Hepatocyte (in vitro differentiated cells): ENCODE data around the gene WDR37. TPM values are rescaled to one million over a fixed set of nuclear protein-coding genes. Genes with fewer than 3 reads are reported as not detected.

Experiments used
- DNase-seq: peaks from one replicate; pipeline ENCODE4 v3.0.0-alpha.2; 2016; ENCODE audit warnings: low spot score
- H2AFZ ChIP-seq: fragments of 200-600 bp; sonication (generic); 2 replicates; pipeline ENCODE4 v1.6.0; 2016; ENCODE audit warnings: antibody characterized with exemption, mild to moderate bottlenecking
- H3K27ac ChIP-seq: fragments of 200-600 bp; sonication (generic); 2 replicates; pipeline ENCODE4 v1.5.1; 2016; ENCODE audit warnings: mild to moderate bottlenecking
- H3K27me3 ChIP-seq: fragments of 200-600 bp; sonication (generic); 2 replicates; pipeline ENCODE4 v1.6.1; 2016
- H3K36me3 ChIP-seq: fragments of 200-600 bp; sonication (generic); replicated peaks from 2 replicates; pipeline ENCODE4 v1.5.1; 2016; ENCODE audit warnings: low read depth; ENCODE audit not compliant: insufficient read depth
- H3K4me1 ChIP-seq: fragments of 200-600 bp; sonication (generic); 2 replicates; pipeline ENCODE4 v1.5.1; 2016; ENCODE audit warnings: mild to moderate bottlenecking, moderate library complexity; ENCODE audit not compliant: insufficient read depth
- H3K4me2 ChIP-seq: fragments of 200-600 bp; sonication (generic); 2 replicates; pipeline ENCODE4 v1.6.0; 2016
- H3K4me3 ChIP-seq: fragments of 200-600 bp; sonication (generic); 2 replicates; pipeline ENCODE4 v1.5.1; 2016; ENCODE audit warnings: mild to moderate bottlenecking
- H3K79me2 ChIP-seq: fragments of 200-600 bp; sonication (generic); 2 replicates; pipeline ENCODE4 v1.6.0; 2017; ENCODE audit warnings: mild to moderate bottlenecking
- H3K9me2 ChIP-seq: fragments of 200-600 bp; sonication (generic); replicated peaks from 2 replicates; pipeline ENCODE4 v1.6.0; 2017; ENCODE audit warnings: mild to moderate bottlenecking; ENCODE audit not compliant: insufficient read depth
- H3K9me3 ChIP-seq: fragments of 200-600 bp; sonication (generic); 2 replicates; pipeline ENCODE4 v1.5.1; 2016; ENCODE audit warnings: low read depth, mild to moderate bottlenecking
- H4K20me1 ChIP-seq: fragments of 200-600 bp; sonication (generic); 2 replicates; pipeline ENCODE4 v1.6.0; 2016; ENCODE audit warnings: mild to moderate bottlenecking; ENCODE audit not compliant: insufficient read depth, poor library complexity, severe bottlenecking
- CTCF ChIP-seq: fragments of 200-600 bp; sonication (generic); IDR thresholded peaks from 2 replicates; pipeline ENCODE4 v1.5.1; 2016; ENCODE audit warnings: antibody characterized with exemption, mild to moderate bottlenecking; ENCODE audit not compliant: poor library complexity
- EZH2 ChIP-seq: fragments of 200-600 bp; sonication (generic); IDR thresholded peaks from 2 replicates; pipeline ENCODE4 v1.6.1; 2016; ENCODE audit warnings: antibody characterized with exemption, mild to moderate bottlenecking, borderline replicate concordance
- EZH2phosphoT487 ChIP-seq: fragments of 200-600 bp; sonication (generic); IDR thresholded peaks from one replicate; pipeline ENCODE4 v1.6.1; 2018; ENCODE audit warnings: antibody characterized with exemption, mild to moderate bottlenecking, low read depth, moderate library complexity; ENCODE audit not compliant: unreplicated experiment, severe bottlenecking
- WGBS: methylation state at CpG from one replicate; pipeline ENCODE4 v1.1.6; 2016; ENCODE audit warnings: low lambda C conversion rate; ENCODE audit errors: missing lambda C conversion rate; 5-methylcytosine and 5-hydroxymethylcytosine counted together
- polyA plus RNA-seq: library from polyadenylated mRNA; unstranded; fragments of >200 nt; fragmentation: Nextera tagmentation; extraction: Ambion mirVana; gene quantifications from 2 replicates; pipeline ENCODE4 v1.2.1, GENCODE V29; 2016
- total RNA-seq: library from RNA; depleted of rRNA; stranded (reverse); fragments of >200 nt; gene quantifications from 2 replicates; pipeline ENCODE4 v1.2.3, GENCODE V29; 2014

Gene WDR37
- total and polyA plus RNA-seq, 2 experiments from 2014 or later = 8.6 to 12.3 TPM

- Histone ChIP-seq H3K9me2 (no peaks in the 10 kb centered on the region), H3K4me2 (no peak overlapping the region), H3K9me3 (no peaks in the 10 kb centered on the region), H3K36me3 (no peaks in the 10 kb centered on the region), H2AFZ (no peak overlapping the region), H3K79me2 (no peaks in the 10 kb centered on the region), H3K4me1 (no peaks in the 10 kb centered on the region), H4K20me1 (no peaks in the 10 kb centered on the region), H3K4me3 (no peak overlapping the region), H3K27me3 (no peaks in the 10 kb centered on the region), H3K27ac (no peak overlapping the region)
- DNase-seq = no peak
- WGBS = 95% methylated on average over 6 of the region's 6 CpGs
- TF ChIP-seq EZH2phosphoT487 = no peak
Measured at GRCh38 chr10:1119501-1119900, 63.3 kb downstream of the WDR37 start.

- Histone ChIP-seq H3K27me3 (no peaks in the 10 kb centered on the region), H2AFZ (no peak overlapping the region), H3K79me2 (no peaks in the 10 kb centered on the region), H4K20me1 (no peaks in the 10 kb centered on the region), H3K9me2 (no peaks in the 10 kb centered on the region), H3K4me2 (no peak overlapping the region), H3K36me3 (no peaks in the 10 kb centered on the region), H3K4me3 (no peak overlapping the region), H3K4me1 (no peaks in the 10 kb centered on the region), H3K27ac (no peak overlapping the region), H3K9me3 (no peaks in the 10 kb centered on the region)
- TF ChIP-seq EZH2 = no peak
- TF ChIP-seq EZH2phosphoT487 = no peak
- TF ChIP-seq CTCF = no peak
- WGBS = 87% methylated on average over 12 of the region's 12 CpGs
- no peak for DNase-seq
Measured at GRCh38 chr10:1120306-1120705, 64.1 kb downstream of the WDR37 start.

- Histone ChIP-seq H2AFZ (no peak overlapping the region), H4K20me1 (no peaks in the 10 kb centered on the region), H3K27ac (no peak overlapping the region), H3K9me2 (no peaks in the 10 kb centered on the region), H3K4me2 (no peak overlapping the region), H3K79me2 (no peaks in the 10 kb centered on the region), H3K9me3 (no peaks in the 10 kb centered on the region), H3K36me3 (no peaks in the 10 kb centered on the region), H3K4me1 (no peaks in the 10 kb centered on the region), H3K27me3 (no peaks in the 10 kb centered on the region), H3K4me3 (no peak overlapping the region)
- DNase-seq = no peak
- 97% methylated on average over 22 of the region's 22 CpGs for WGBS
- TF ChIP-seq EZH2phosphoT487 (no peak), CTCF (no peak), EZH2 (no peak)
Measured at GRCh38 chr10:1120801-1121211, 64.6 kb downstream of the WDR37 start.

GRCh38 chr10:1121271-1121970 lies 65.2 kb downstream of the WDR37 start:
- H3K27ac ChIP-seq = no peak overlapping the region
- no peaks in the 10 kb centered on the region for H4K20me1 ChIP-seq
- H3K4me3 ChIP-seq = no peak overlapping the region
- H3K36me3 ChIP-seq = no peaks in the 10 kb centered on the region
- H3K9me3 ChIP-seq = no peaks in the 10 kb centered on the region
- no peak overlapping the region for H3K4me2 ChIP-seq
- no peaks in the 10 kb centered on the region for H3K27me3 ChIP-seq
- no peaks in the 10 kb centered on the region for H3K4me1 ChIP-seq
- no peak overlapping the region for H2AFZ ChIP-seq
- TF ChIP-seq CTCF (no peak), EZH2 (no peak)
- no peak for DNase-seq
- H3K79me2 ChIP-seq = no peaks in the 10 kb centered on the region
- 95% methylated on average over 23 of the region's 23 CpGs for WGBS
- no peaks in the 10 kb centered on the region for H3K9me2 ChIP-seq
